ENCODE results near the gene GLYATL2. TPM values are rescaled to one million over a fixed set of nuclear protein-coding genes. Genes with fewer than 3 reads are reported as not detected.

Gene GLYATL2
- total and polyA plus RNA-seq, 2 of the 13 experiments (the other 11 are each of a cell fraction or from before 2014, with no cell fraction given), result not detected

DNA sequence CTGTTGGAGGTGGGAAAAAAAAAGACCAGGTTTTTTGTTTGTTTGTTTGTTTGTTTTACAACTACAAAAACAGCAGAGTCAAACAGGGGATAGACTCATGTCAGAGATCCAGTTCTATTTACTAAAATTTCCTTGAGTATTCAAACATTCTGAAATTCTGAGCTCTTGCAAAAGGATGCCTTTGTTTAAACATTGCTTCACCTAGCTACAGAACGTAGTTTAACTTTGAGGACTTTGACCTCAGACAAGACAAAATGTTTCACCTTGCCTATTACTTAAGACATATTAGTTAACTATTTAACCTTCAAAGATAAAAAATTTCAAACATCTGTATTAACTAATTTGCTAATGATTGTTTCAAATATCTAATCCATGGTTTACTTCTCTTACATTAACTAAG is 36.1 kb upstream of the GLYATL2 start (continued):
- TF ChIP-seq, protein P1, sequence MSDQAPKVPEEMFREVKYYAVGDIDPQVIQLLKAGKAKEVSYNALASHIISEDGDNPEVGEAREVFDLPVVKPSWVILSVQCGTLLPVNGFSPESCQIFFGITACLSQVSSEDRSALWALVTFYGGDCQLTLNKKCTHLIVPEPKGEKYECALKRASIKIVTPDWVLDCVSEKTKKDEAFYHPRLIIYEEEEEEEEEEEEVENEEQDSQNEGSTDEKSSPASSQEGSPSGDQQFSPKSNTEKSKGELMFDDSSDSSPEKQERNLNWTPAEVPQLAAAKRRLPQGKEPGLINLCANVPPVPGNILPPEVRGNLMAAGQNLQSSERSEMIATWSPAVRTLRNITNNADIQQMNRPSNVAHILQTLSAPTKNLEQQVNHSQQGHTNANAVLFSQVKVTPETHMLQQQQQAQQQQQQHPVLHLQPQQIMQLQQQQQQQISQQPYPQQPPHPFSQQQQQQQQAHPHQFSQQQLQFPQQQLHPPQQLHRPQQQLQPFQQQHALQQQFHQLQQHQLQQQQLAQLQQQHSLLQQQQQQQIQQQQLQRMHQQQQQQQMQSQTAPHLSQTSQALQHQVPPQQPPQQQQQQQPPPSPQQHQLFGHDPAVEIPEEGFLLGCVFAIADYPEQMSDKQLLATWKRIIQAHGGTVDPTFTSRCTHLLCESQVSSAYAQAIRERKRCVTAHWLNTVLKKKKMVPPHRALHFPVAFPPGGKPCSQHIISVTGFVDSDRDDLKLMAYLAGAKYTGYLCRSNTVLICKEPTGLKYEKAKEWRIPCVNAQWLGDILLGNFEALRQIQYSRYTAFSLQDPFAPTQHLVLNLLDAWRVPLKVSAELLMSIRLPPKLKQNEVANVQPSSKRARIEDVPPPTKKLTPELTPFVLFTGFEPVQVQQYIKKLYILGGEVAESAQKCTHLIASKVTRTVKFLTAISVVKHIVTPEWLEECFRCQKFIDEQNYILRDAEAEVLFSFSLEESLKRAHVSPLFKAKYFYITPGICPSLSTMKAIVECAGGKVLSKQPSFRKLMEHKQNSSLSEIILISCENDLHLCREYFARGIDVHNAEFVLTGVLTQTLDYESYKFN (CRISPR knock-in tag; conservative IDR thresholded peaks at IDR 0.05), result peak; percentile 64; the same call in 1 of the 2 replicates
- TF ChIP-seq ZNF501 (CRISPR knock-in tag; IDR thresholded peaks at IDR 0.05), result no peak
- TF ChIP-seq SIX4 (CRISPR knock-in tag; IDR thresholded peaks at IDR 0.05), result no peak; the same call in 1 of the 2 replicates
- TF ChIP-seq, protein P2, sequence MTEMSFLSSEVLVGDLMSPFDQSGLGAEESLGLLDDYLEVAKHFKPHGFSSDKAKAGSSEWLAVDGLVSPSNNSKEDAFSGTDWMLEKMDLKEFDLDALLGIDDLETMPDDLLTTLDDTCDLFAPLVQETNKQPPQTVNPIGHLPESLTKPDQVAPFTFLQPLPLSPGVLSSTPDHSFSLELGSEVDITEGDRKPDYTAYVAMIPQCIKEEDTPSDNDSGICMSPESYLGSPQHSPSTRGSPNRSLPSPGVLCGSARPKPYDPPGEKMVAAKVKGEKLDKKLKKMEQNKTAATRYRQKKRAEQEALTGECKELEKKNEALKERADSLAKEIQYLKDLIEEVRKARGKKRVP (CRISPR knock-in tag; IDR thresholded peaks at IDR 0.05), result 0 out of 4 replicates have a peak, but pooled peaks of 1 of the 2 experiments have one; percentile 35
- no peak for TF ChIP-seq SKI (IDR thresholded peaks at IDR 0.05; ENCODE audit: partially characterized antibody)
- TF ChIP-seq, protein P3, sequence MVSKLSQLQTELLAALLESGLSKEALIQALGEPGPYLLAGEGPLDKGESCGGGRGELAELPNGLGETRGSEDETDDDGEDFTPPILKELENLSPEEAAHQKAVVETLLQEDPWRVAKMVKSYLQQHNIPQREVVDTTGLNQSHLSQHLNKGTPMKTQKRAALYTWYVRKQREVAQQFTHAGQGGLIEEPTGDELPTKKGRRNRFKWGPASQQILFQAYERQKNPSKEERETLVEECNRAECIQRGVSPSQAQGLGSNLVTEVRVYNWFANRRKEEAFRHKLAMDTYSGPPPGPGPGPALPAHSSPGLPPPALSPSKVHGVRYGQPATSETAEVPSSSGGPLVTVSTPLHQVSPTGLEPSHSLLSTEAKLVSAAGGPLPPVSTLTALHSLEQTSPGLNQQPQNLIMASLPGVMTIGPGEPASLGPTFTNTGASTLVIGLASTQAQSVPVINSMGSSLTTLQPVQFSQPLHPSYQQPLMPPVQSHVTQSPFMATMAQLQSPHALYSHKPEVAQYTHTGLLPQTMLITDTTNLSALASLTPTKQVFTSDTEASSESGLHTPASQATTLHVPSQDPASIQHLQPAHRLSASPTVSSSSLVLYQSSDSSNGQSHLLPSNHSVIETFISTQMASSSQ (IDR thresholded peaks at IDR 0.05; ENCODE audit: low read depth), result peak; percentile 51; the same call in 1 of the 2 replicates
- TF ChIP-seq, protein P3 (CRISPR knock-in tag; IDR thresholded peaks at IDR 0.05; ENCODE audit: borderline replicate concordance), result peak; percentile 53; the same call in 1 of the 2 replicates
- no peak for TF ChIP-seq ZNF891 (CRISPR knock-in tag; IDR thresholded peaks at IDR 0.05)
- peak; percentile 42; the same call in 1 of the 2 replicates for TF ChIP-seq KDM6A (CRISPR knock-in tag; IDR thresholded peaks at IDR 0.05; ENCODE audit: low read depth)
- TF ChIP-seq HOXA5 (CRISPR knock-in tag; IDR thresholded peaks at IDR 0.05), result no peak
- TF ChIP-seq, protein P4, sequence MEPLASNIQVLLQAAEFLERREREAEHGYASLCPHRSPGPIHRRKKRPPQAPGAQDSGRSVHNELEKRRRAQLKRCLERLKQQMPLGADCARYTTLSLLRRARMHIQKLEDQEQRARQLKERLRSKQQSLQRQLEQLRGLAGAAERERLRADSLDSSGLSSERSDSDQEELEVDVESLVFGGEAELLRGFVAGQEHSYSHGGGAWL (CRISPR knock-in tag; IDR thresholded peaks at IDR 0.05), result no peak
- TF ChIP-seq, protein P5, sequence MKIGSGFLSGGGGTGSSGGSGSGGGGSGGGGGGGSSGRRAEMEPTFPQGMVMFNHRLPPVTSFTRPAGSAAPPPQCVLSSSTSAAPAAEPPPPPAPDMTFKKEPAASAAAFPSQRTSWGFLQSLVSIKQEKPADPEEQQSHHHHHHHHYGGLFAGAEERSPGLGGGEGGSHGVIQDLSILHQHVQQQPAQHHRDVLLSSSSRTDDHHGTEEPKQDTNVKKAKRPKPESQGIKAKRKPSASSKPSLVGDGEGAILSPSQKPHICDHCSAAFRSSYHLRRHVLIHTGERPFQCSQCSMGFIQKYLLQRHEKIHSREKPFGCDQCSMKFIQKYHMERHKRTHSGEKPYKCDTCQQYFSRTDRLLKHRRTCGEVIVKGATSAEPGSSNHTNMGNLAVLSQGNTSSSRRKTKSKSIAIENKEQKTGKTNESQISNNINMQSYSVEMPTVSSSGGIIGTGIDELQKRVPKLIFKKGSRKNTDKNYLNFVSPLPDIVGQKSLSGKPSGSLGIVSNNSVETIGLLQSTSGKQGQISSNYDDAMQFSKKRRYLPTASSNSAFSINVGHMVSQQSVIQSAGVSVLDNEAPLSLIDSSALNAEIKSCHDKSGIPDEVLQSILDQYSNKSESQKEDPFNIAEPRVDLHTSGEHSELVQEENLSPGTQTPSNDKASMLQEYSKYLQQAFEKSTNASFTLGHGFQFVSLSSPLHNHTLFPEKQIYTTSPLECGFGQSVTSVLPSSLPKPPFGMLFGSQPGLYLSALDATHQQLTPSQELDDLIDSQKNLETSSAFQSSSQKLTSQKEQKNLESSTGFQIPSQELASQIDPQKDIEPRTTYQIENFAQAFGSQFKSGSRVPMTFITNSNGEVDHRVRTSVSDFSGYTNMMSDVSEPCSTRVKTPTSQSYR (CRISPR knock-in tag; IDR thresholded peaks at IDR 0.05; ENCODE audit: borderline replicate concordance), result 0 out of 2 replicates have a peak, but pooled peaks have one; percentile 22
- TF ChIP-seq WIZ (CRISPR knock-in tag; IDR thresholded peaks at IDR 0.05), result no peak
- no peak for TF ChIP-seq ATAD3A (CRISPR knock-in tag; IDR thresholded peaks at IDR 0.05)
- TF ChIP-seq, protein P6, sequence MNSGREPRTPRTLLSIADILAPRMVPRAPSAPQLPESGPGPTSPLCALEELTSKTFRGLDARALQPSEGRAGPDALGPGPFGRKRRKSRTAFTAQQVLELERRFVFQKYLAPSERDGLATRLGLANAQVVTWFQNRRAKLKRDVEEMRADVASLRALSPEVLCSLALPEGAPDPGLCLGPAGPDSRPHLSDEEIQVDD (CRISPR knock-in tag; IDR thresholded peaks at IDR 0.05; ENCODE audit: borderline replicate concordance), result no peak
- no peak for TF ChIP-seq IKZF1 (IDR thresholded peaks at IDR 0.05)
- no peak for TF ChIP-seq FOXP1 (IDR thresholded peaks at IDR 0.05)
- TF ChIP-seq FOXP1 (CRISPR knock-in tag; IDR thresholded peaks at IDR 0.05), result peak; percentile 90
- no peak for TF ChIP-seq ZNF205 (CRISPR knock-in tag; IDR thresholded peaks at IDR 0.05)
- TF ChIP-seq SAP130 (CRISPR knock-in tag; IDR thresholded peaks at IDR 0.05; ENCODE audit: low read depth), result no peak
